WERI-Rb-1 (cell line): ENCODE measurements around the gene SVOP.

ENCODE experiments used
- DNase-seq: peaks from one replicate; pipeline ENCODE4 v3.0.0-alpha.2; 2020
- H3K27ac ChIP-seq: fragments of 250-450 bp; sonication (Bioruptor Pico); 2 replicates; pipeline ENCODE4 v1.5.1; 2020; ENCODE audit warnings: mild to moderate bottlenecking, moderate library complexity
- H3K27me3 ChIP-seq: fragments of 250-450 bp; sonication (Bioruptor Pico); 2 replicates; pipeline ENCODE4 v1.5.1; 2021; ENCODE audit warnings: mild to moderate bottlenecking, low read depth, moderate library complexity; ENCODE audit not compliant: insufficient read depth, severe bottlenecking
- H3K36me3 ChIP-seq: fragments of 250-450 bp; sonication (Bioruptor Pico); 2 replicates; pipeline ENCODE4 v1.5.1; 2020; ENCODE audit warnings: mild to moderate bottlenecking, moderate library complexity
- H3K4me3 ChIP-seq: 2 replicates; pipeline ENCODE4 v1.5.1; 2011; ENCODE audit warnings: low read depth, mild to moderate bottlenecking, control low read depth, low read length
- H3K9me3 ChIP-seq: fragments of 250-450 bp; sonication (Bioruptor Pico); 2 replicates; pipeline ENCODE4 v1.5.1; 2021; ENCODE audit warnings: mild to moderate bottlenecking, moderate library complexity; ENCODE audit not compliant: severe bottlenecking
- TF ChIP-seq, protein P1 (sequence below): IDR thresholded peaks from 2 replicates; pipeline ENCODE4 v1.5.1; 2011; ENCODE audit warnings: low read depth, mild to moderate bottlenecking, control low read depth, inconsistent platforms, low read length

Gene SVOP

DNA sequence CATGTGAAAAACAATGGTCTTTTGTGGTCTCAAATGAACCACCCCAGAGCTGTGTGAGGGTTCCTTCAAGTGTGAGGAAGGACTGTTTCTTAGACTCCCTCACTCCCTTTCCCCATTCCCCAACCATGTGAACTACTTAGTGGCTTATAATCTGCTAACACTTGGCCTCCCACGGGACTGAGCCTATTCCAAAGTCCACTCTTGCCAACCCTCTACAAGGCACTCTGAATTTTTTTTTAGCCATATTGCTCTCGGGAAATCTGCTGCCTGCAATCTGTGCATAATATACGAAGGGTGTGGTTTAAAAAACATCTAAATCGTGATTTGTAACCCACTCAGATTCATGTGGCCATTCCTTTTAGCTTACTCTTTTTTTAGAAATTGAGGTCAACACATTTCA is 2.6 kb downstream of the SVOP start:
- peak; percentile 38 for DNase-seq
- Histone ChIP-seq H3K36me3 (peaks cover 6% of the 10 kb centered on the region), H3K27me3 (no peaks in the 10 kb centered on the region), H3K27ac (no peak overlapping the region), H3K9me3 (no peaks in the 10 kb centered on the region), H3K4me3 (no peak overlapping the region)
- TF ChIP-seq, protein P1, sequence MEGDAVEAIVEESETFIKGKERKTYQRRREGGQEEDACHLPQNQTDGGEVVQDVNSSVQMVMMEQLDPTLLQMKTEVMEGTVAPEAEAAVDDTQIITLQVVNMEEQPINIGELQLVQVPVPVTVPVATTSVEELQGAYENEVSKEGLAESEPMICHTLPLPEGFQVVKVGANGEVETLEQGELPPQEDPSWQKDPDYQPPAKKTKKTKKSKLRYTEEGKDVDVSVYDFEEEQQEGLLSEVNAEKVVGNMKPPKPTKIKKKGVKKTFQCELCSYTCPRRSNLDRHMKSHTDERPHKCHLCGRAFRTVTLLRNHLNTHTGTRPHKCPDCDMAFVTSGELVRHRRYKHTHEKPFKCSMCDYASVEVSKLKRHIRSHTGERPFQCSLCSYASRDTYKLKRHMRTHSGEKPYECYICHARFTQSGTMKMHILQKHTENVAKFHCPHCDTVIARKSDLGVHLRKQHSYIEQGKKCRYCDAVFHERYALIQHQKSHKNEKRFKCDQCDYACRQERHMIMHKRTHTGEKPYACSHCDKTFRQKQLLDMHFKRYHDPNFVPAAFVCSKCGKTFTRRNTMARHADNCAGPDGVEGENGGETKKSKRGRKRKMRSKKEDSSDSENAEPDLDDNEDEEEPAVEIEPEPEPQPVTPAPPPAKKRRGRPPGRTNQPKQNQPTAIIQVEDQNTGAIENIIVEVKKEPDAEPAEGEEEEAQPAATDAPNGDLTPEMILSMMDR, result no peak

DNA sequence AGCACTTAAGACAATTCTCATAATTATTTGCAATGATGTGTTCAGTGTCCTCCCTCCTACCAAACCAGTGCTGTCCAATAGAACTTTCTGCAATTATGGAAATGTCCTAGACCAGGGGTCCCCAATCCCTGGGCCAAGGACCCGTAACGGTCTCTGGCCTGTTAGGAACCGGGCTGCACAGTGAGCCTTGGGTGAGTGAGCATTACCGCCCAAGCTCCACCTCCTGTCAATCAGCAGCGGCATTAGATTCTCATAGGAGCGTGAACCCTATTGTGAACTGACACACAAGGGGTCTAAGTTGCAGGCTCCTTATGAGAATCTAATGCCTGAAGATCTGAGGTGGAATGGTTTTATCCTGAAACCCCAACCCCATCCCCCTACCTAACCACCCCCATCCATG is 3.9 kb downstream of the SVOP start:
- H3K4me3 ChIP-seq, result no peak overlapping the region
- no peaks in the 10 kb centered on the region for H3K27me3 ChIP-seq
- no peaks in the 10 kb centered on the region for H3K9me3 ChIP-seq
- TF ChIP-seq, protein P1, result no peak
- H3K36me3 ChIP-seq, result peaks cover 6% of the 10 kb centered on the region
- no peak overlapping the region for H3K27ac ChIP-seq
- DNase-seq, result no peak

DNA sequence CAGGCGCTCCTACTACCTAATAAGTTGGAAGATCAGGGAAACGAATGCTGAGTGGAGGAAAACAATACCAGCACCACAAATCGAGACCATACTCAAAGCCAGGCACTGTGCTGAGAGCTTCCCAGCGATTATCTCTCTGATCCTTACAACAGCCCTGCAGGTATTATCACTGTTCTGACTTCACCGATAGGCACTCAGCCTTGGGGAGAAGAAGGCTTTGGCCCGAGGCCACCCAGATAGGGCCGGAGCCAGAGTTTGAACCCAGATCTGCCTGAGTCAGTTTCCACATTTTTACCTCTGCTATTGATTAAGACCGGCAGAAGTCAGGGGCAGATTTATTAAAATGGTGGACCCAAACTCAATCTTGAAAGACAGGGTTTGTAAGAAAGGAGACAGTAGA is 4.9 kb downstream of the SVOP start:
- peak; percentile 19 for DNase-seq
- Histone ChIP-seq H3K27ac (0 out of 2 replicates have a peak overlapping the region, but pooled peaks have one; percentile 14), H3K36me3 (peaks cover 6% of the 10 kb centered on the region), H3K27me3 (no peaks in the 10 kb centered on the region), H3K9me3 (no peaks in the 10 kb centered on the region), H3K4me3 (no peak overlapping the region)
- TF ChIP-seq, protein P1, result no peak

DNA sequence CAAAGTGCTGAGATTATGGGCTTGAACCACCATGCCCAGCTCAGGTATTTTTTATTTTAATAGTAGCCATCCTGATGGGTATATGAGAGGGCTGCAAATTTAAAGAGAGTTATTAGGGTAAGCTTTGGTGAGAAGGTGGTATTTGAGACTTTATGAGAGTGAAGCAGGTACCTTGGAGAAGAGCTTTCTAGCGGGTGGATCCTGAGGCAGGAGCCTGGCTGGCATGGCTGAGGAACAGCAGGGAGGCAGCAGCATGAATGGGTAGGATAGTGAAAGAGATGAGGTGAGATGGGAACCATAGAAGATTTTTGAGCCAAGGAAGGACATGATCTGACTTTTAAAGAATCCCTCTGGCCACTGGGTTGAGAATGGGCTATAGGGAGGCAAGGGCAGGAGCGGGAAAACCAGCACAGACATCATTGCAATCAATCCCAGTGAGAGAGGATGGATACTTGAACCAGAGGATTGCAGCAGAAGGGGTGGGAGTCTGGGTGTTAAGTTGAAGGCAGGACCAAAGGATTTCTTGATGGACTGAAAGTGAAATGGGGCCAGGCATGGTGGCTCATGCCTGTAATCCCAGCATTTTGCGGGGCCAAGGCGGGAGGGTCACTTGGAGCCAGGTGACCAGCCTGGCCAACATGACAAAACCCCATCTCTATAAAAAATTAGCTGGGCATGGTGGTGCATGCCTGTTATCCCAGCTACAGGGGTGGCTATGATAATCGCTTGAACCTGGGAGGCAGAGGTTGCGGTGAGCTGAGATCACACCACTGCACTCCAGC is 5.7 kb downstream of the SVOP start:
- Histone ChIP-seq H3K36me3 (peaks cover 6% of the 10 kb centered on the region), H3K4me3 (no peak overlapping the region), H3K27me3 (no peaks in the 10 kb centered on the region), H3K27ac (no peak overlapping the region), H3K9me3 (no peaks in the 10 kb centered on the region)
- TF ChIP-seq, protein P1, result no peak
- DNase-seq, result no peak

DNA sequence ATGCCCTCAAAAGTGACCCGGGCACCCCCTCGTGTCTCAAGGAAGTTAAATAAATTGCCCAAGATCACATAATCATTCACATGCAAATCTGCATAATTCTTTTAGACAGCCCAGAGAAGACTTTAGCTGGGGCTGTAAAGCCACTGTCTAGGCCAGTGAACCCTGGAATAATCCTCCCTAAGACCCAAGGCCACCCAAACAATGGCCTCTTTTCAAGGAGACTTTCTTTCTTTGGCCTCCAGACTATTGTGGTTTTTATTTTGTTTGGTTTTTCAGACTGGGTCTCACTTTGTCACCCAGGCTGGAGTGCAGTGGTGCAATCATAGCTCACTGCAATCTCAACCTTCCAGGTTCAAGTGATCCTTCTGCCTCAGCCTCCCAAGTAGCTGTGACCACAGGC is 10.6 kb downstream of the SVOP start:
- Histone ChIP-seq H3K27me3 (no peaks in the 10 kb centered on the region), H3K27ac (peak overlapping the region; percentile 62), H3K9me3 (no peaks in the 10 kb centered on the region), H3K36me3 (peaks cover 6% of the 10 kb centered on the region), H3K4me3 (no peak overlapping the region)
- DNase-seq, result peak; percentile 48
- TF ChIP-seq, protein P1, result no peak

DNA sequence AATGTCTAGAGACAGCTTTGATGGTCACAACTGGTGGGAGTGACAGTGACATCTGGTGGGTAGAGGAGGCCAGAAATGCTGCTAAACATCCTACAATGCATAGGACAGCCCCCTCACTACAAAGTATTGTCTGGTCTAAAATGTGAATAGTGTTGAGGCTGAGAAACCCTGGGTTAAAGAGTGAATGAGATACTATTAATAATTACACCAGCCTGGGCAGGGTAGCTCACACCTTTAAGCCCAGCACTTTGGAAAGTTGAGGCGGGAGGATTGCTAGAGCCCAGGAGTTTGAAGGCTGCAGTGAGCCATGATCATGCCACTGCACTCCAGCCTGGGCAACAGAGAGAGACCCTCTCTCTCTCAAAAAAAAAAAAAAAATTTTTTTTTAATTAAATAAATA is 11.1 kb downstream of the SVOP start:
- no peak for DNase-seq

More for the DNA sequence above, 11.1 kb downstream of the SVOP start:
- Histone ChIP-seq H3K36me3 (peaks cover 3% of the 10 kb centered on the region), H3K4me3 (no peak overlapping the region), H3K27ac (no peak overlapping the region; the same call in 1 of the 2 replicates), H3K27me3 (no peaks in the 10 kb centered on the region), H3K9me3 (no peaks in the 10 kb centered on the region)
- TF ChIP-seq, protein P1, result 0 out of 2 replicates have a peak, but pooled peaks have one; percentile 21
